HepG2 (cell line): ENCODE data around the gene DNAJC11. TPM values are rescaled to one million over a fixed set of nuclear protein-coding genes. Genes with fewer than 3 reads are reported as not detected.

Experiments
- ATAC-seq: fragments of 200-7000 bp; cut with Tn5 transposase; 3 replicates; pipeline ENCODE4 v1.9.1; 2020; ENCODE audit warnings: mild to moderate bottlenecking, moderate library complexity
- BruUV-seq: library from RNA; stranded (reverse); fragments of 400-500 nt; replicated peaks from 2 replicates; lab custom pipeline; 2021; lab: Mats Ljungman, UMichigan
- CTCF ChIA-PET: fragments of 300-600 bp; formaldehyde crosslinking; extraction: SDS; loops from one replicate; lab custom pipeline; 2021; ENCODE audit warnings: low total read pairs, inconsistent platforms, low intra/inter-chr PET ratio; lab: Yijun Ruan, JAX
- POLR2A ChIA-PET: fragments of 350-600 bp; sonication (Branson Sonifier 250); formaldehyde crosslinking; loops from one replicate; lab custom pipeline; 2020; ENCODE audit warnings: antibody characterized with exemption, inconsistent platforms; lab: Yijun Ruan, JAX
- DNase-seq: peaks from one replicate; pipeline ENCODE4 v3.0.0-alpha.2; 2015; ENCODE audit warnings: low spot score
- FAIRE-seq: peaks from 3 replicates; lab custom pipeline; 2011; peaks lifted over from hg19 to GRCh38; lab: Jason Lieb, UNC
- H2AFZ ChIP-seq: one replicate; pipeline ENCODE4 v1.6.1; 2011; ENCODE audit warnings: low read length, inconsistent platforms
- H3K27ac ChIP-seq: fragments of 300-600 bp; 3 replicates; pipeline ENCODE4 v1.8.0; 2011; ENCODE audit warnings: mixed run types, mild to moderate bottlenecking, mixed read lengths, low read length, inconsistent platforms; ENCODE audit not compliant: insufficient read depth; ENCODE audit errors: extremely low read length
- H3K27me3 ChIP-seq, 2 experiments: fragments of 200-600 bp in 1 of 2; 2 replicates in 1 of 2; 3 replicates in 1 of 2; pipeline versions ENCODE4 v1.6.0 to v1.8.0; 2011; ENCODE audit warnings: low read length in 2 of 2, mild to moderate bottlenecking in 2 of 2, moderate library complexity in 2 of 2, inconsistent platforms in 1 of 2; ENCODE audit not compliant: insufficient read depth in 2 of 2, control insufficient read depth in 1 of 2
- H3K36me3 ChIP-seq, 2 experiments: fragments of 200-600 bp in 1 of 2; replicated peaks in 1 of 2; 2 replicates in 1 of 2; 3 replicates in 1 of 2; pipeline versions ENCODE4 v1.5.1 to v1.8.0; 2011; ENCODE audit warnings: low read length in 2 of 2, inconsistent platforms in 1 of 2; ENCODE audit not compliant: insufficient read depth in 2 of 2, control insufficient read depth in 1 of 2
- H3K4me1 ChIP-seq: 2 replicates; pipeline ENCODE4 v1.5.1; 2012; ENCODE audit warnings: low read length, inconsistent platforms; ENCODE audit not compliant: insufficient read depth
- H3K4me2 ChIP-seq: 2 replicates; pipeline ENCODE4 v1.6.0; 2011; ENCODE audit warnings: low read depth, low read length, inconsistent platforms
- H3K4me3 ChIP-seq, 3 experiments: fragments of 200-600 bp in 1 of 3; sonication (generic), shearing (Covaris generic) in 1 of 3; replicated peaks in 1 of 3; 2 replicates each; pipeline ENCODE4 v1.5.1; 2011 to 2016; ENCODE audit warnings: low read length in 3 of 3, inconsistent platforms in 2 of 3, low read depth in 2 of 3, mild to moderate bottlenecking in 2 of 3, control low read depth in 1 of 3, mixed read lengths in 1 of 3; ENCODE audit not compliant: insufficient read depth in 1 of 3
- H3K79me2 ChIP-seq: one replicate; pipeline ENCODE4 v1.6.1; 2011; ENCODE audit warnings: low read length, inconsistent platforms; ENCODE audit not compliant: insufficient read depth
- H3K9ac ChIP-seq: 2 replicates; pipeline ENCODE4 v1.6.0; 2011; ENCODE audit warnings: mild to moderate bottlenecking, low read depth, low read length, inconsistent platforms; ENCODE audit not compliant: insufficient read depth
- H3K9me3 ChIP-seq: 2 replicates; pipeline ENCODE4 v1.5.1; 2012; ENCODE audit warnings: mild to moderate bottlenecking, low read length
- H4K20me1 ChIP-seq: 2 replicates; pipeline ENCODE4 v1.6.0; 2011; ENCODE audit warnings: inconsistent platforms, mild to moderate bottlenecking, low read length, moderate library complexity; ENCODE audit not compliant: insufficient read depth
- ATF7-NPFF ChIP-seq: sonication (generic); formaldehyde crosslinking; IDR thresholded peaks from 2 replicates; pipeline ENCODE4 v1.8.1; 2023; ENCODE audit warnings: mild to moderate bottlenecking, low read depth, missing genetic modification reagents, moderate library complexity
- CHCHD3 ChIP-seq: sonication (generic); formaldehyde crosslinking; IDR thresholded peaks from 2 replicates; pipeline ENCODE4 v1.8.0; 2022; ENCODE audit warnings: mild to moderate bottlenecking, missing genetic modification reagents, moderate library complexity
- FOXO1 ChIP-seq: sonication (generic); formaldehyde crosslinking; IDR thresholded peaks from 2 replicates; pipeline ENCODE4 v1.4.0; 2020; ENCODE audit warnings: missing genetic modification reagents
- HIVEP1 ChIP-seq: sonication (generic); formaldehyde crosslinking; IDR thresholded peaks from 2 replicates; pipeline ENCODE4 v1.4.0; 2020; ENCODE audit warnings: mild to moderate bottlenecking, missing genetic modification reagents
- HNF4A ChIP-seq: sonication (generic); formaldehyde crosslinking; IDR thresholded peaks from 2 replicates; pipeline ENCODE4 v1.4.0; 2020; ENCODE audit warnings: missing genetic modification reagents
- HOXD1 ChIP-seq: sonication (generic); formaldehyde crosslinking; IDR thresholded peaks from 2 replicates; pipeline ENCODE4 v1.5.0; 2020; ENCODE audit warnings: missing genetic modification reagents
- KLF16 ChIP-seq, 2 experiments: sonication (generic) in 1 of 2; formaldehyde crosslinking in 1 of 2; IDR thresholded peaks; 2 replicates each; pipeline versions ENCODE4 v1.6.1 to v1.8.0; 2016 to 2023; ENCODE audit warnings: missing genetic modification reagents in 2 of 2, missing compliant biosample characterization in 1 of 2
- MIXL1 ChIP-seq: IDR thresholded peaks from 2 replicates; pipeline ENCODE4 v1.6.1; 2016
- RBAK ChIP-seq: sonication (generic); formaldehyde crosslinking; IDR thresholded peaks from 2 replicates; pipeline ENCODE4 v1.5.1; 2020; ENCODE audit warnings: mild to moderate bottlenecking, missing genetic modification reagents
- SATB2 ChIP-seq: sonication (generic); formaldehyde crosslinking; IDR thresholded peaks from 2 replicates; pipeline ENCODE4 v1.5.0; 2020; ENCODE audit warnings: missing genetic modification reagents
- SKI ChIP-seq: fragments of 450-650 bp; IDR thresholded peaks from one replicate; pipeline ENCODE4 v1.6.1; 2018; ENCODE audit warnings: mild to moderate bottlenecking; ENCODE audit not compliant: partially characterized antibody
- SP5 ChIP-seq: IDR thresholded peaks from 2 replicates; pipeline ENCODE4 v1.6.1; 2016; ENCODE audit warnings: low read depth, borderline replicate concordance
- ZNF792 ChIP-seq: IDR thresholded peaks from 2 replicates; pipeline ENCODE4 v1.6.1; 2016
- ZSCAN20 ChIP-seq: sonication (generic); formaldehyde crosslinking; IDR thresholded peaks from 2 replicates; pipeline ENCODE4 v1.4.0; 2020; ENCODE audit warnings: missing genetic modification reagents, mild to moderate bottlenecking, borderline replicate concordance
- WGBS: methylation state at CpG from one replicate; pipeline ENCODE4 v1.1.6; 2017; ENCODE audit warnings: low lambda C conversion rate; 5-methylcytosine and 5-hydroxymethylcytosine counted together
- in situ Hi-C: cut with HindIII; loops from 2 replicates; pipeline ENCODE4 v1.10.0; 2017; ENCODE audit warnings: low pct_unique_long_range_greater_than_20kb; ENCODE audit not compliant: extremely low pct_ligation_motif_present
- intact Hi-C: fragments of 100-400 bp; cut with micrococcal nuclease; formaldehyde crosslinking; loops from one replicate; pipeline ENCODE4 v1.10.0; 2022; ENCODE audit not compliant: unreplicated experiment
- polyA plus RNA-seq, 8 experiments: library from polyadenylated mRNA; depleted of rRNA in 3 of 8; stranded (reverse) in 7 of 8; unstranded in 1 of 8; fragments of >200 nt; fragmentation: Illumina TruSeq in 4 of 8; extraction: Trizol in 4 of 8; gene quantifications; 2 replicates each; pipeline versions ENCODE4 v1.2.1 to v1.2.3, GENCODE V29; 2011 to 2016; ENCODE audit warnings: low read depth in 4 of 8, missing spikeins in 1 of 8, mixed read lengths in 1 of 8; ENCODE audit not compliant: insufficient read depth in 1 of 8
- total RNA-seq, 5 experiments: library from RNA; depleted of rRNA; stranded (reverse); fragments of >200 nt; fragmentation: Illumina TruSeq; extraction: Trizol; gene quantifications; 2 replicates each; pipeline ENCODE4 v1.2.3, GENCODE V29; 2016; ENCODE audit warnings: low read depth in 1 of 5
- TF ChIP-seq, protein P1 (sequence below): sonication (generic); formaldehyde crosslinking; IDR thresholded peaks from 2 replicates; pipeline ENCODE4 v1.9.0; 2022; ENCODE audit warnings: missing genetic modification reagents, mild to moderate bottlenecking, borderline replicate concordance
- TF ChIP-seq, protein P2 (sequence below): sonication (generic); formaldehyde crosslinking; IDR thresholded peaks from 2 replicates; pipeline ENCODE4 v1.8.1; 2023; ENCODE audit warnings: mild to moderate bottlenecking, missing genetic modification reagents, borderline replicate concordance
- TF ChIP-seq, protein P3 (sequence below): IDR thresholded peaks from 2 replicates; pipeline ENCODE4 v1.6.1; 2016; ENCODE audit warnings: missing compliant biosample characterization, missing genetic modification reagents, borderline replicate concordance
- TF ChIP-seq, protein P4 (sequence below): sonication (generic); formaldehyde crosslinking; IDR thresholded peaks from 2 replicates; pipeline ENCODE4 v1.4.0; 2020; ENCODE audit warnings: missing genetic modification reagents

DNAJC11 gene
- total and polyA plus RNA-seq, 2 of the 13 experiments (the other 11 are each of a cell fraction or from before 2014, with no cell fraction given) = 25.1 to 47.6 TPM

DNA sequence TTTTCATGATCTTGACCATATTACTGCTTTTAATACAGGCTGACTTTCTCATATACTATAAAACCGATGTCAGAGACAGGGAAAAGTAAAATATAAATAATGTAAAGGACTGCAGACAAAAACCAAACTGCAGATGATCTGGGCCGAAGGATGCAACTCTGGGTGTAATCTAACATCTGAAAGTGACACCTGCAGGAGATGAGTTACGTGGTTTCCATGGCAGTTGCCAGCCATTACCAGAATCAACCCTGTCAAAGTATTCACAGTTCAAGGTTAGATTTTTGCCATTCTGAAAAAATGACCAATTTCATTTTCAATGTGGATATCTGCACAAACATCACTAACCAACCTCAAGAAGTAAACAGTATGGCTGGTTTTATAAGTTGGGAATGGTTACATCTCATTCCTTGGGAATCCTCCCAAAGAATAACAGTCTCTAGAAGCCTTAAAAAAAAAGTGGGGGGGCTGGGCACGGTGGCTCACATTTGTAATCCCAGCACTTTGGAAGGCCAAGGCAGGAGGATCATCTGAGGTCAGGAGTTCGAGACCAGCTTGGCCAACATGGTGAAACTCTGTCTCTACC, 27.7 kb downstream of the DNAJC11 start:
- H3K36me3 ChIP-seq = peaks cover 17 to 53% of the 10 kb centered on the region in 2 experiments; a peak in 4 of 5 replicates
- no peak for TF ChIP-seq ATF7-NPFF (CRISPR knock-in tag)
- no peak for TF ChIP-seq MIXL1 (CRISPR knock-in tag)
- no peak for TF ChIP-seq SKI
- no peak for TF ChIP-seq CHCHD3 (CRISPR knock-in tag)
- TF ChIP-seq HOXD1 (CRISPR knock-in tag) = no peak
- TF ChIP-seq RBAK = no peak
- TF ChIP-seq FOXO1 (CRISPR knock-in tag) = no peak
- TF ChIP-seq, protein P1, sequence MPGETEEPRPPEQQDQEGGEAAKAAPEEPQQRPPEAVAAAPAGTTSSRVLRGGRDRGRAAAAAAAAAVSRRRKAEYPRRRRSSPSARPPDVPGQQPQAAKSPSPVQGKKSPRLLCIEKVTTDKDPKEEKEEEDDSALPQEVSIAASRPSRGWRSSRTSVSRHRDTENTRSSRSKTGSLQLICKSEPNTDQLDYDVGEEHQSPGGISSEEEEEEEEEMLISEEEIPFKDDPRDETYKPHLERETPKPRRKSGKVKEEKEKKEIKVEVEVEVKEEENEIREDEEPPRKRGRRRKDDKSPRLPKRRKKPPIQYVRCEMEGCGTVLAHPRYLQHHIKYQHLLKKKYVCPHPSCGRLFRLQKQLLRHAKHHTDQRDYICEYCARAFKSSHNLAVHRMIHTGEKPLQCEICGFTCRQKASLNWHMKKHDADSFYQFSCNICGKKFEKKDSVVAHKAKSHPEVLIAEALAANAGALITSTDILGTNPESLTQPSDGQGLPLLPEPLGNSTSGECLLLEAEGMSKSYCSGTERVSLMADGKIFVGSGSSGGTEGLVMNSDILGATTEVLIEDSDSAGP (CRISPR knock-in tag) = no peak
- TF ChIP-seq ZSCAN20 (CRISPR knock-in tag) = no peak
- TF ChIP-seq HNF4A = no peak
- TF ChIP-seq, protein P2, sequence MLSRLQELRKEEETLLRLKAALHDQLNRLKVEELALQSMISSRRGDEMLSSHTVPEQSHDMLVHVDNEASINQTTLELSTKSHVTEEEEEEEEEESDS (CRISPR knock-in tag) = no peak
- TF ChIP-seq, protein P3, sequence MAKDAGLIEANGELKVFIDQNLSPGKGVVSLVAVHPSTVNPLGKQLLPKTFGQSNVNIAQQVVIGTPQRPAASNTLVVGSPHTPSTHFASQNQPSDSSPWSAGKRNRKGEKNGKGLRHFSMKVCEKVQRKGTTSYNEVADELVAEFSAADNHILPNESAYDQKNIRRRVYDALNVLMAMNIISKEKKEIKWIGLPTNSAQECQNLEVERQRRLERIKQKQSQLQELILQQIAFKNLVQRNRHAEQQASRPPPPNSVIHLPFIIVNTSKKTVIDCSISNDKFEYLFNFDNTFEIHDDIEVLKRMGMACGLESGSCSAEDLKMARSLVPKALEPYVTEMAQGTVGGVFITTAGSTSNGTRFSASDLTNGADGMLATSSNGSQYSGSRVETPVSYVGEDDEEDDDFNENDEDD (CRISPR knock-in tag) = no peak
- TF ChIP-seq HIVEP1 = no peak
- TF ChIP-seq, protein P4, sequence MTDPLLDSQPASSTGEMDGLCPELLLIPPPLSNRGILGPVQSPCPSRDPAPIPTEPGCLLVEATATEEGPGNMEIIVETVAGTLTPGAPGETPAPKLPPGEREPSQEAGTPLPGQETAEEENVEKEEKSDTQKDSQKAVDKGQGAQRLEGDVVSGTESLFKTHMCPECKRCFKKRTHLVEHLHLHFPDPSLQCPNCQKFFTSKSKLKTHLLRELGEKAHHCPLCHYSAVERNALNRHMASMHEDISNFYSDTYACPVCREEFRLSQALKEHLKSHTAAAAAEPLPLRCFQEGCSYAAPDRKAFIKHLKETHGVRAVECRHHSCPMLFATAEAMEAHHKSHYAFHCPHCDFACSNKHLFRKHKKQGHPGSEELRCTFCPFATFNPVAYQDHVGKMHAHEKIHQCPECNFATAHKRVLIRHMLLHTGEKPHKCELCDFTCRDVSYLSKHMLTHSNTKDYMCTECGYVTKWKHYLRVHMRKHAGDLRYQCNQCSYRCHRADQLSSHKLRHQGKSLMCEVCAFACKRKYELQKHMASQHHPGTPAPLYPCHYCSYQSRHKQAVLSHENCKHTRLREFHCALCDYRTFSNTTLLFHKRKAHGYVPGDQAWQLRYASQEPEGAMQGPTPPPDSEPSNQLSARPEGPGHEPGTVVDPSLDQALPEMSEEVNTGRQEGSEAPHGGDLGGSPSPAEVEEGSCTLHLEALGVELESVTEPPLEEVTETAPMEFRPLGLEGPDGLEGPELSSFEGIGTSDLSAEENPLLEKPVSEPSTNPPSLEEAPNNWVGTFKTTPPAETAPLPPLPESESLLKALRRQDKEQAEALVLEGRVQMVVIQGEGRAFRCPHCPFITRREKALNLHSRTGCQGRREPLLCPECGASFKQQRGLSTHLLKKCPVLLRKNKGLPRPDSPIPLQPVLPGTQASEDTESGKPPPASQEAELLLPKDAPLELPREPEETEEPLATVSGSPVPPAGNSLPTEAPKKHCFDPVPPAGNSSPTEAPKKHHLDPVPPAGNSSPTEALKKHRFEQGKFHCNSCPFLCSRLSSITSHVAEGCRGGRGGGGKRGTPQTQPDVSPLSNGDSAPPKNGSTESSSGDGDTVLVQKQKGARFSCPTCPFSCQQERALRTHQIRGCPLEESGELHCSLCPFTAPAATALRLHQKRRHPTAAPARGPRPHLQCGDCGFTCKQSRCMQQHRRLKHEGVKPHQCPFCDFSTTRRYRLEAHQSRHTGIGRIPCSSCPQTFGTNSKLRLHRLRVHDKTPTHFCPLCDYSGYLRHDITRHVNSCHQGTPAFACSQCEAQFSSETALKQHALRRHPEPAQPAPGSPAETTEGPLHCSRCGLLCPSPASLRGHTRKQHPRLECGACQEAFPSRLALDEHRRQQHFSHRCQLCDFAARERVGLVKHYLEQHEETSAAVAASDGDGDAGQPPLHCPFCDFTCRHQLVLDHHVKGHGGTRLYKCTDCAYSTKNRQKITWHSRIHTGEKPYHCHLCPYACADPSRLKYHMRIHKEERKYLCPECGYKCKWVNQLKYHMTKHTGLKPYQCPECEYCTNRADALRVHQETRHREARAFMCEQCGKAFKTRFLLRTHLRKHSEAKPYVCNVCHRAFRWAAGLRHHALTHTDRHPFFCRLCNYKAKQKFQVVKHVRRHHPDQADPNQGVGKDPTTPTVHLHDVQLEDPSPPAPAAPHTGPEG (CRISPR knock-in tag) = no peak
- no peak for TF ChIP-seq SP5
- no peak for TF ChIP-seq ZNF792 (CRISPR knock-in tag)
- no peak for TF ChIP-seq SATB2 (CRISPR knock-in tag)
- TF ChIP-seq KLF16 (CRISPR knock-in tag; IDR thresholded peaks at IDR 0.05) = no peak

More for the DNA sequence above, 27.7 kb downstream of the DNAJC11 start:
- no peak overlapping the region for H3K4me3 ChIP-seq
- no peaks in the 10 kb centered on the region for H3K27me3 ChIP-seq
- DNase-seq (no peak), FAIRE-seq (no peak), ATAC-seq (no peak)
- no peaks in the 10 kb centered on the region for H3K4me1 ChIP-seq
- H4K20me1 ChIP-seq = no peaks in the 10 kb centered on the region
- H3K4me2 ChIP-seq = no peak overlapping the region
- peaks cover 2% of the 10 kb centered on the region for H3K79me2 ChIP-seq
- H3K27ac ChIP-seq = no peak overlapping the region
- ChIA-PET CTCF (no interaction called here), POLR2A (no interaction called here)
- no peak overlapping the region for H3K9ac ChIP-seq
- H2AFZ ChIP-seq = no peak overlapping the region
- H3K9me3 ChIP-seq = no peaks in the 10 kb centered on the region
- intact Hi-C loops (no loop called here), in situ Hi-C loops (no loop called here)
- WGBS = 94% methylated on average over 5 of the region's 5 CpGs
- no TSS peak for BruUV-seq
